HepG2 (cell line): ENCODE results near the gene PRELID2. TPM values are rescaled to one million over a fixed set of nuclear protein-coding genes. Genes with fewer than 3 reads are reported as not detected.

Experiments used
- ATAC-seq: fragments of 200-7000 bp; cut with Tn5 transposase; 3 replicates; pipeline ENCODE4 v1.9.1; 2020; ENCODE audit warnings: mild to moderate bottlenecking, moderate library complexity
- BruUV-seq: library from RNA; stranded (reverse); fragments of 400-500 nt; replicated peaks from 2 replicates; lab custom pipeline; 2021; lab: Mats Ljungman, UMichigan
- CTCF ChIA-PET: fragments of 300-600 bp; formaldehyde crosslinking; extraction: SDS; loops from one replicate; lab custom pipeline; 2021; ENCODE audit warnings: low total read pairs, inconsistent platforms, low intra/inter-chr PET ratio; lab: Yijun Ruan, JAX
- POLR2A ChIA-PET: fragments of 350-600 bp; sonication (Branson Sonifier 250); formaldehyde crosslinking; loops from one replicate; lab custom pipeline; 2020; ENCODE audit warnings: antibody characterized with exemption, inconsistent platforms; lab: Yijun Ruan, JAX
- DNase-seq: peaks from one replicate; pipeline ENCODE4 v3.0.0-alpha.2; 2015; ENCODE audit warnings: low spot score
- FAIRE-seq: peaks from 3 replicates; lab custom pipeline; 2011; peaks lifted over from hg19 to GRCh38; lab: Jason Lieb, UNC
- H2AFZ ChIP-seq: one replicate; pipeline ENCODE4 v1.6.1; 2011; ENCODE audit warnings: low read length, inconsistent platforms
- H3K27ac ChIP-seq: fragments of 300-600 bp; 3 replicates; pipeline ENCODE4 v1.8.0; 2011; ENCODE audit warnings: mixed run types, mild to moderate bottlenecking, mixed read lengths, low read length, inconsistent platforms; ENCODE audit not compliant: insufficient read depth; ENCODE audit errors: extremely low read length
- H3K27me3 ChIP-seq, 2 experiments: fragments of 200-600 bp in 1 of 2; 2 replicates in 1 of 2; 3 replicates in 1 of 2; pipeline versions ENCODE4 v1.6.0 to v1.8.0; 2011; ENCODE audit warnings: low read length in 2 of 2, mild to moderate bottlenecking in 2 of 2, moderate library complexity in 2 of 2, inconsistent platforms in 1 of 2; ENCODE audit not compliant: insufficient read depth in 2 of 2, control insufficient read depth in 1 of 2
- H3K36me3 ChIP-seq, 2 experiments: fragments of 200-600 bp in 1 of 2; replicated peaks in 1 of 2; 2 replicates in 1 of 2; 3 replicates in 1 of 2; pipeline versions ENCODE4 v1.5.1 to v1.8.0; 2011; ENCODE audit warnings: low read length in 2 of 2, inconsistent platforms in 1 of 2; ENCODE audit not compliant: insufficient read depth in 2 of 2, control insufficient read depth in 1 of 2
- H3K4me1 ChIP-seq: 2 replicates; pipeline ENCODE4 v1.5.1; 2012; ENCODE audit warnings: low read length, inconsistent platforms; ENCODE audit not compliant: insufficient read depth
- H3K4me2 ChIP-seq: 2 replicates; pipeline ENCODE4 v1.6.0; 2011; ENCODE audit warnings: low read depth, low read length, inconsistent platforms
- H3K4me3 ChIP-seq, 3 experiments: fragments of 200-600 bp in 1 of 3; sonication (generic), shearing (Covaris generic) in 1 of 3; replicated peaks in 1 of 3; 2 replicates each; pipeline ENCODE4 v1.5.1; 2011 to 2016; ENCODE audit warnings: low read length in 3 of 3, inconsistent platforms in 2 of 3, low read depth in 2 of 3, mild to moderate bottlenecking in 2 of 3, control low read depth in 1 of 3, mixed read lengths in 1 of 3; ENCODE audit not compliant: insufficient read depth in 1 of 3
- H3K79me2 ChIP-seq: one replicate; pipeline ENCODE4 v1.6.1; 2011; ENCODE audit warnings: low read length, inconsistent platforms; ENCODE audit not compliant: insufficient read depth
- H3K9ac ChIP-seq: 2 replicates; pipeline ENCODE4 v1.6.0; 2011; ENCODE audit warnings: mild to moderate bottlenecking, low read depth, low read length, inconsistent platforms; ENCODE audit not compliant: insufficient read depth
- H3K9me3 ChIP-seq: 2 replicates; pipeline ENCODE4 v1.5.1; 2012; ENCODE audit warnings: mild to moderate bottlenecking, low read length
- H4K20me1 ChIP-seq: 2 replicates; pipeline ENCODE4 v1.6.0; 2011; ENCODE audit warnings: inconsistent platforms, mild to moderate bottlenecking, low read length, moderate library complexity; ENCODE audit not compliant: insufficient read depth
- HCFC1 ChIP-seq: fragments of 150-350 bp; IDR thresholded peaks from 2 replicates; pipeline ENCODE4 v1.6.1; 2014; ENCODE audit warnings: low read depth, low read length
- MAFF ChIP-seq: IDR thresholded peaks from 2 replicates; pipeline ENCODE4 v1.6.1; 2011; ENCODE audit warnings: low read depth, low read length, improper control_type of control experiment
- MXD4 ChIP-seq: IDR thresholded peaks from 2 replicates; pipeline ENCODE4 v1.6.1; 2016; ENCODE audit warnings: mild to moderate bottlenecking, missing biosample characterization, missing genetic modification reagents
- NR2F2 ChIP-seq: IDR thresholded peaks from 2 replicates; pipeline ENCODE4 v1.6.1; 2012; ENCODE audit warnings: low read depth, inconsistent platforms, borderline replicate concordance
- REXO4 ChIP-seq: sonication (generic); formaldehyde crosslinking; IDR thresholded peaks from 2 replicates; pipeline ENCODE4 v1.8.0; 2022; ENCODE audit warnings: missing genetic modification reagents, mild to moderate bottlenecking, borderline replicate concordance
- ZNF562 ChIP-seq: sonication (generic); formaldehyde crosslinking; IDR thresholded peaks from 2 replicates; pipeline ENCODE4 v1.8.0; 2022; ENCODE audit warnings: missing genetic modification reagents, borderline replicate concordance
- ZNF678 ChIP-seq: sonication (generic); formaldehyde crosslinking; IDR thresholded peaks from 2 replicates; pipeline ENCODE4 v1.4.0; 2020; ENCODE audit warnings: mild to moderate bottlenecking, missing genetic modification reagents
- ZNF841 ChIP-seq: sonication (generic); formaldehyde crosslinking; IDR thresholded peaks from 2 replicates; pipeline ENCODE4 v1.8.1; 2023; ENCODE audit warnings: missing genetic modification reagents, borderline replicate concordance
- WGBS: methylation state at CpG from one replicate; pipeline ENCODE4 v1.1.6; 2017; ENCODE audit warnings: low lambda C conversion rate; 5-methylcytosine and 5-hydroxymethylcytosine counted together
- in situ Hi-C: cut with HindIII; loops from 2 replicates; pipeline ENCODE4 v1.10.0; 2017; ENCODE audit warnings: low pct_unique_long_range_greater_than_20kb; ENCODE audit not compliant: extremely low pct_ligation_motif_present
- intact Hi-C: fragments of 100-400 bp; cut with micrococcal nuclease; formaldehyde crosslinking; loops from one replicate; pipeline ENCODE4 v1.10.0; 2022; ENCODE audit not compliant: unreplicated experiment
- polyA plus RNA-seq, 8 experiments: library from polyadenylated mRNA; depleted of rRNA in 3 of 8; stranded (reverse) in 7 of 8; unstranded in 1 of 8; fragments of >200 nt; fragmentation: Illumina TruSeq in 4 of 8; extraction: Trizol in 4 of 8; gene quantifications; 2 replicates each; pipeline versions ENCODE4 v1.2.1 to v1.2.3, GENCODE V29; 2011 to 2016; ENCODE audit warnings: low read depth in 4 of 8, missing spikeins in 1 of 8, mixed read lengths in 1 of 8; ENCODE audit not compliant: insufficient read depth in 1 of 8
- total RNA-seq, 5 experiments: library from RNA; depleted of rRNA; stranded (reverse); fragments of >200 nt; fragmentation: Illumina TruSeq; extraction: Trizol; gene quantifications; 2 replicates each; pipeline ENCODE4 v1.2.3, GENCODE V29; 2016; ENCODE audit warnings: low read depth in 1 of 5
- TF ChIP-seq, protein P1 (sequence below): sonication (generic); formaldehyde crosslinking; IDR thresholded peaks from 2 replicates; pipeline ENCODE4 v1.4.0; 2020; ENCODE audit warnings: missing genetic modification reagents, borderline replicate concordance
- TF ChIP-seq, protein P2 (sequence below): sonication (generic); formaldehyde crosslinking; IDR thresholded peaks from 2 replicates; pipeline ENCODE4 v1.5.1; 2020; ENCODE audit warnings: missing genetic modification reagents, mild to moderate bottlenecking, borderline replicate concordance
- TF ChIP-seq, protein P3 (sequence below): sonication (generic); formaldehyde crosslinking; IDR thresholded peaks from 2 replicates; pipeline ENCODE4 v1.8.0; 2022; ENCODE audit warnings: mild to moderate bottlenecking, missing genetic modification reagents, moderate library complexity

PRELID2 gene
- total and polyA plus RNA-seq, 2 of the 13 experiments (the other 11 are each of a cell fraction or from before 2014, with no cell fraction given): 10.0 to 22.9 TPM

DNA sequence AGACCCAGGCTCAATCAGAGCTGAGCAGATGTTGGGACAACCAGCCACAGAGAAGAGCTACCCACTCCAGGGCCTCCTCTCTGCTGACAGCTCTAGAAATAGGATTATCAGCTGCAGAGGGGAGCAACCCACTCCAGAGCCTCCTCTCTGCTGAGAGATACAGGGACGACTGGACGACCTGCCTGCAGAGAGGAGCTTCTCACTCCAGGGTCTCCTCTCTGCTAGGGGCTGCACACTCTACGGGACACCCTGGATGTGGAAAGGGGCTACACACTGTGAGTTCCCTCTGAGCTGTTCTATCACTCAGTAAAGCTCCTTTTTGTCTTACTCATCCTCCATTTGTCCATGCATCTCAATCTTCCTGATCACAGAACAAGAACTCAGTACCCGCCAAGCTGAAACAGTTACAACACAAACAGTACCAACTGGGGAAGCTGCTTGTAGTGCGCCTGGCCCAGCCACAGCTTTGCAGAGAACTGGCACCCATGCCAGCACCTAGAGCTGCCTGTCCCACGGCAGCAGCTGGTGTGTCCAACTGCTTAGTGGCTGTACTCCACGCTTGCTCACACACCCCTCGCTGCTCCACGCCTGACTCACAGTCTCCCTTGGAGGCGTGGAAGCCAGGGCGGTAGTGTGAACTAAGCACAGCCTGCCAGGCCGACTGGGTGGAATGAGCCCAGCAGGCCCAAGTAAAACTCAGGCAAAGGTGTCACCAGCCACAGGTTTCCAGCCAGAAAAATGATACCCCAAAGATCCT lies 56.8 kb downstream of the PRELID2 start:
- H3K36me3 ChIP-seq: peaks cover 0 to 5% of the 10 kb centered on the region in 2 experiments; a peak in 1 of 5 replicates
- DNase-seq: no peak
- H3K4me3 ChIP-seq: no peak overlapping the region
- no peak overlapping the region for H3K27ac ChIP-seq
- TF ChIP-seq HCFC1: no peak
- TF ChIP-seq, protein P1, sequence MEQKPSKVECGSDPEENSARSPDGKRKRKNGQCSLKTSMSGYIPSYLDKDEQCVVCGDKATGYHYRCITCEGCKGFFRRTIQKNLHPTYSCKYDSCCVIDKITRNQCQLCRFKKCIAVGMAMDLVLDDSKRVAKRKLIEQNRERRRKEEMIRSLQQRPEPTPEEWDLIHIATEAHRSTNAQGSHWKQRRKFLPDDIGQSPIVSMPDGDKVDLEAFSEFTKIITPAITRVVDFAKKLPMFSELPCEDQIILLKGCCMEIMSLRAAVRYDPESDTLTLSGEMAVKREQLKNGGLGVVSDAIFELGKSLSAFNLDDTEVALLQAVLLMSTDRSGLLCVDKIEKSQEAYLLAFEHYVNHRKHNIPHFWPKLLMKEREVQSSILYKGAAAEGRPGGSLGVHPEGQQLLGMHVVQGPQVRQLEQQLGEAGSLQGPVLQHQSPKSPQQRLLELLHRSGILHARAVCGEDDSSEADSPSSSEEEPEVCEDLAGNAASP: no peak
- TF ChIP-seq NR2F2: no peak
- TF ChIP-seq ZNF562 (CRISPR knock-in tag): no peak
- TF ChIP-seq, protein P2, sequence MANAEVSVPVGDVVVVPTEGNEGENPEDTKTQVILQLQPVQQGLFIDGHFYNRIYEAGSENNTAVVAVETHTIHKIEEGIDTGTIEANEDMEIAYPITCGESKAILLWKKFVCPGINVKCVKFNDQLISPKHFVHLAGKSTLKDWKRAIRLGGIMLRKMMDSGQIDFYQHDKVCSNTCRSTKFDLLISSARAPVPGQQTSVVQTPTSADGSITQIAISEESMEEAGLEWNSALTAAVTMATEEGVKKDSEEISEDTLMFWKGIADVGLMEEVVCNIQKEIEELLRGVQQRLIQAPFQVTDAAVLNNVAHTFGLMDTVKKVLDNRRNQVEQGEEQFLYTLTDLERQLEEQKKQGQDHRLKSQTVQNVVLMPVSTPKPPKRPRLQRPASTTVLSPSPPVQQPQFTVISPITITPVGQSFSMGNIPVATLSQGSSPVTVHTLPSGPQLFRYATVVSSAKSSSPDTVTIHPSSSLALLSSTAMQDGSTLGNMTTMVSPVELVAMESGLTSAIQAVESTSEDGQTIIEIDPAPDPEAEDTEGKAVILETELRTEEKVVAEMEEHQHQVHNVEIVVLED (CRISPR knock-in tag): no peak
- TF ChIP-seq, protein P3, sequence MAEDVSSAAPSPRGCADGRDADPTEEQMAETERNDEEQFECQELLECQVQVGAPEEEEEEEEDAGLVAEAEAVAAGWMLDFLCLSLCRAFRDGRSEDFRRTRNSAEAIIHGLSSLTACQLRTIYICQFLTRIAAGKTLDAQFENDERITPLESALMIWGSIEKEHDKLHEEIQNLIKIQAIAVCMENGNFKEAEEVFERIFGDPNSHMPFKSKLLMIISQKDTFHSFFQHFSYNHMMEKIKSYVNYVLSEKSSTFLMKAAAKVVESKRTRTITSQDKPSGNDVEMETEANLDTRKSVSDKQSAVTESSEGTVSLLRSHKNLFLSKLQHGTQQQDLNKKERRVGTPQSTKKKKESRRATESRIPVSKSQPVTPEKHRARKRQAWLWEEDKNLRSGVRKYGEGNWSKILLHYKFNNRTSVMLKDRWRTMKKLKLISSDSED: no peak
- TF ChIP-seq REXO4 (CRISPR knock-in tag): no peak
- TF ChIP-seq ZNF678 (CRISPR knock-in tag): no peak
- no peak for TF ChIP-seq MAFF
- TF ChIP-seq ZNF841 (CRISPR knock-in tag): no peak
- TF ChIP-seq MXD4 (CRISPR knock-in tag): no peak
- in situ Hi-C loops (no loop called here), intact Hi-C loops (no loop called here)
- no peaks in the 10 kb centered on the region for H4K20me1 ChIP-seq
- ATAC-seq: no peak
- H3K4me2 ChIP-seq: no peak overlapping the region
- no peak for FAIRE-seq
- no peaks in the 10 kb centered on the region for H3K27me3 ChIP-seq
- 94% methylated on average over 6 of the region's 12 CpGs for WGBS
- peaks cover 29% of the 10 kb centered on the region for H3K4me1 ChIP-seq
- ChIA-PET POLR2A (no interaction called here), CTCF (no interaction called here)
- no peaks in the 10 kb centered on the region for H3K9me3 ChIP-seq
- no peak overlapping the region for H3K9ac ChIP-seq
- no peak overlapping the region for H2AFZ ChIP-seq
- H3K79me2 ChIP-seq: no peaks in the 10 kb centered on the region
- no TSS peak for BruUV-seq
